Retinal pigment epithelial cell (primary cell): ENCODE results near the gene CELSR1.
A peak's percentile ranks its signal among the peaks of the same experiment; 100 is the strongest.

Source experiments
- DNase-seq: peaks from one replicate; pipeline ENCODE4 v3.0.0-alpha.2; 2010; ENCODE audit warnings: low read depth
- H3K4me3 ChIP-seq: 2 replicates; pipeline ENCODE4 v1.5.1; 2011; ENCODE audit warnings: mild to moderate bottlenecking, low read length, control low read depth, moderate library complexity
- TF ChIP-seq, protein P1 (sequence below): conservative IDR thresholded peaks from 2 replicates; pipeline ENCODE4 v1.5.1; 2011; ENCODE audit warnings: low read depth, low read length, control low read depth, inconsistent platforms

The CELSR1 gene

DNA sequence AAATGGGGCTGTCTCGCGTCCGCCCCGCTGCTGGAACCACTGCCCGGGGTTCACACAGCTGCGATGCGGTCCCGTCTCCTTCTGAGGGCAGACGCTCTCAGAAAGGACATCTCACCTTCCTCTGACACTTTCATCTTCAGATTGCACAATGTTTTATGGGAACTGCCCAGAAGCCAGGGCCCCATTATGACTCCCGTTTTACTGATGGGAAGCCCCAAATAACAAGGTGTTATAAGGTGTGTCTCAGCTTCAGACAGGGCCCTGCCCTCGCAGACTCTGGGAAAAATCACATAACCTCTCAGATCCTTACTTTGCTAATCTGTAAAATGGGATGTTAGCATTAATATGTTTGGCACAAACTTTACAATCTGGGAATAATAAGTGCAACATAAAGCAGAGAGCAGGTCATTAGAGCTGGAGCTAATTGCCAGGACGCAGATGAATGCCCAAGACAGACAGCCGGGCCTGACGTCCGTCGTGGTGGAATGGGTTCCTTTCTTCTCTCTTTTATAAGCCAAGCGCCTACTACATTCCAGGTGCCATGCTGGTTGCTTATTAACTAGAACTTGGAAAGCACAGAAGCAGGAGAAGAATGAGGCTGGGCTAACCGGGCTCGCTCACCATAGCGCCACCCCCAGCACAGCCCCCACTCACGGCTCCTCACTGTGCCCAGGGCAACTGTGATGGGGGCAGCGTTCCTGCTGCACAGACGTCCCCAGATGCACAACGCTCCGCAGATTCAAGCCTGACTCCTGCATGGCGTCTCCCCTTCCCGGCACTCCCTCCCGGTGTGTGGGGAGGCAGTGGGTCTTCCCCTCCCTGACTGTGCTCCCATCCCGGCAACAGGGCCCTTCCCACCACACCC lies 158.1 kb downstream of the CELSR1 start:
- no peak for DNase-seq
- H3K4me3 ChIP-seq = no peak overlapping the region
- TF ChIP-seq, protein P1, sequence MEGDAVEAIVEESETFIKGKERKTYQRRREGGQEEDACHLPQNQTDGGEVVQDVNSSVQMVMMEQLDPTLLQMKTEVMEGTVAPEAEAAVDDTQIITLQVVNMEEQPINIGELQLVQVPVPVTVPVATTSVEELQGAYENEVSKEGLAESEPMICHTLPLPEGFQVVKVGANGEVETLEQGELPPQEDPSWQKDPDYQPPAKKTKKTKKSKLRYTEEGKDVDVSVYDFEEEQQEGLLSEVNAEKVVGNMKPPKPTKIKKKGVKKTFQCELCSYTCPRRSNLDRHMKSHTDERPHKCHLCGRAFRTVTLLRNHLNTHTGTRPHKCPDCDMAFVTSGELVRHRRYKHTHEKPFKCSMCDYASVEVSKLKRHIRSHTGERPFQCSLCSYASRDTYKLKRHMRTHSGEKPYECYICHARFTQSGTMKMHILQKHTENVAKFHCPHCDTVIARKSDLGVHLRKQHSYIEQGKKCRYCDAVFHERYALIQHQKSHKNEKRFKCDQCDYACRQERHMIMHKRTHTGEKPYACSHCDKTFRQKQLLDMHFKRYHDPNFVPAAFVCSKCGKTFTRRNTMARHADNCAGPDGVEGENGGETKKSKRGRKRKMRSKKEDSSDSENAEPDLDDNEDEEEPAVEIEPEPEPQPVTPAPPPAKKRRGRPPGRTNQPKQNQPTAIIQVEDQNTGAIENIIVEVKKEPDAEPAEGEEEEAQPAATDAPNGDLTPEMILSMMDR = no peak

DNA sequence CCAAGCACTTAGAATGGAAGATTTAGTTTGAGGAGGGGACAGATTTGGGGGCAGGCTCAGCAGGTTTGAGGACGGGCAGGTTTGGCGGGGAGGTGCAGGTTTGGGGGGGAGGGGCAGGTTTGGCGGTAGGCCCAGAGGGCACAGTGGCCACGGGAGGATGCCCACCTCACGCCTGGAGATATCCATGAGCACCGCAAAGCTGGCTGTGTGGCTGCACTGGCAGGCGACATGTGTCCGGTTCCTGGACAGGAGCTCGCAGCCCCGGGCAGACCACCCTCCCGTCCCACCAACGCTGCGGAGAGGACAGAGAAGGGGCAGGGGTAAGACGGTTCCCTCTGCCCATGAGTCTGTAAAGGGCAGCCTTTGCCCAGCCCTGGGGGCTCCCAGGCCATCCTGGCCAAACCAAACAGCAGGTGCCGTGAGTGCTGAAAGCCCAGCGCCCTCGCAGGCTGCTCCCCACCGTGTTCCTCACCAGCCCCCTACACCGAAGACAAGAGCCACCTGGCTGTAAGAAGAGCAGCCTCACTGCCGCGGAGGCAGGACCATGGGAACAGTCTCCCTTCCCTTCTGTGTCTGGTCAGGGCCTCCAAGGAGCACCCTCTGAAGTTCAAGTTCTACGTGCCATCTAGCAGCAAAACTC lies 158.9 kb downstream of the CELSR1 start:
- H3K4me3 ChIP-seq = no peak overlapping the region
- TF ChIP-seq, protein P1 = no peak
- no peak for DNase-seq

DNA sequence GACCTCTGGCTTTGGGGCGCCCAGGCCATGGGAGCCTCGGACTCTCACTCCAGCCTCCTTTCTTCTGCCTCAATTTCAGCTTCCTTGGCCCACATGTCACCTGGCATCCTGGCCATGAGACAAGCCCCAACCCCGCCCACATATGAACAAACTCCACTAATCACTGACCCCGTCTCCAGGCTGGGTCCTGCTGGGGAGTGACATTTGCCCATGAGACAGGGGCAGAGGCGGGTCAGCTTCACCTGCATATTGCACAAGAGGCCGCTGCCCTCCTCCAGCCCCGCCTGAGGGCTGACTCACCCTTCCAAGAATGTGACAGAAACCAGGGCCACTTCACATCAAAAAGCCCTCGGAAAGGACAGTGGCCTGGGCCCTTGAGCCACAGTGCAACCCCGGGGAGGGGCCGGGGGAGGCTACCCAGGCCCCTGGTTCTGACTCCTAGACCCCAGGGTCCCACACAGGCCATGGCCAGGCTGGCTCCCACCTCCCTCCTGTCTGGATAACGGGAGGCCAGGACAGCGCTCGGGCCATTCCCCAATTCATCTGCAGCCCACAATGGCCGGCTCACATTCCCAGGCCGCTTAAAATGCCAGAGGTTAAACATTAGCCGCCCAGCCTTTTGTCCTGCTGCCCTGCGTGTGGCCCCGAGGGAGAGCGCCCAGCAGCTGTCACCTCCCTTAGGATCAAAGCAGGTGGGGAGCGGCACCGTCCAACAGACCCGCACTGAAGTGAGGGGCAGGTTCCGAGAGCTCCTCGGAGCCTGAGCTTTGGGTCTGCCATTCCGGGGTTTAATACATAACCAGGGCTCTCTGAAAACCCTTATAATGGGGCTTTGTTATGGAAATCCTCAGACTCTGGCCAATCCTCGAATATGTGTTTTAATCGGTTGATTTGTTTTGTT lies 159.6 kb downstream of the CELSR1 start:
- TF ChIP-seq, protein P1 = no peak
- DNase-seq = peak; percentile 43
- no peak overlapping the region for H3K4me3 ChIP-seq

DNA sequence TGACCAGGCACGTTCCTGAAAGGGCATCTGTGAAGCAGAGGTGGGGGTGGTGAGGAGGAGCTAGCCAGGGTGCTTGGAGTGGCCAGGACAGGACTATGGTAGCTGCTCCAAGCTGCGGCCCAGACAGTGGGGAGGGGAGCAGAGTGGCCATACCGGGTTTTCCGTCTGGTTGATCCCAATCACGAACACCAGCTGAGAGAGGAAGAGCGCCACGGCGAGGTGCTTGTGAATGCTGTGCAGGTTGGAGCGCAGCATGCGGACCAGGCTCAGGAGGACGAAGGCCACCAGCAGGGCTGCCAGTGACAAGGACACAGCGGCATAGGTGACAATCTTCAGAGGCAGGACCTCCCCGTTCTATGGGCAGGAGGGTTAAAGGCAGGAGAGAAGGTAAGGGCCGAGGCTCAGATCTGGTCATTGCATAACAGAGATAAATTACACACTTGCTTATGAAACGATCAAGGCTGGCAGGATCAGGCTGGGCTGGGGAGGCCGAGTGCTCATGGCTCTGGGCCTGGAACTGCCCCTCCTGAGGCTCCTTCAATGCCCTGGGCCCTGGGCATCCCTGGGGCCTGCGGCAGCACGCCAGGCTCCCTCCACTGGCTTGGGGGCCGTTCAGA lies 160.4 kb downstream of the CELSR1 start:
- no peak overlapping the region for H3K4me3 ChIP-seq
- TF ChIP-seq, protein P1 = no peak
- no peak for DNase-seq

DNA sequence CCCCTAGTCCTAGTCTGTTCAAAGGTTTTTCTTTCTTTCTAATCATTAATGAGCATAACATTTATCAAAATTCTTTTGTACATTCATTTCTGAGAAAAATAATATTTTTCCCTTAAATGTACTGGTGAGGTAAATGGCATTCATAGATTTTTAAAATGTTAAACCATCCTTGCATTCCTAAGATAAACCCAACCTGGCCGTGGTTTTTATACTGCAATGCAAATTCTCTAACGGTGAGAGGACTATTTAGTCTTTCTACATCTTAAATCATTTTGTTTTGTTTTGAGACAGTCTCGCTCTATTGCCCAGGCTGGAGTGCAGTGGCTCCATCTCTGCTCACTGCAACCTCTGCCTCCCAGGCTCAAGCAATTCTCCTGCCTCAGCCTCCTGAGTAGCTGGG lies 161.3 kb downstream of the CELSR1 start:
- DNase-seq = no peak
- no peak overlapping the region for H3K4me3 ChIP-seq
- TF ChIP-seq, protein P1 = no peak

DNA sequence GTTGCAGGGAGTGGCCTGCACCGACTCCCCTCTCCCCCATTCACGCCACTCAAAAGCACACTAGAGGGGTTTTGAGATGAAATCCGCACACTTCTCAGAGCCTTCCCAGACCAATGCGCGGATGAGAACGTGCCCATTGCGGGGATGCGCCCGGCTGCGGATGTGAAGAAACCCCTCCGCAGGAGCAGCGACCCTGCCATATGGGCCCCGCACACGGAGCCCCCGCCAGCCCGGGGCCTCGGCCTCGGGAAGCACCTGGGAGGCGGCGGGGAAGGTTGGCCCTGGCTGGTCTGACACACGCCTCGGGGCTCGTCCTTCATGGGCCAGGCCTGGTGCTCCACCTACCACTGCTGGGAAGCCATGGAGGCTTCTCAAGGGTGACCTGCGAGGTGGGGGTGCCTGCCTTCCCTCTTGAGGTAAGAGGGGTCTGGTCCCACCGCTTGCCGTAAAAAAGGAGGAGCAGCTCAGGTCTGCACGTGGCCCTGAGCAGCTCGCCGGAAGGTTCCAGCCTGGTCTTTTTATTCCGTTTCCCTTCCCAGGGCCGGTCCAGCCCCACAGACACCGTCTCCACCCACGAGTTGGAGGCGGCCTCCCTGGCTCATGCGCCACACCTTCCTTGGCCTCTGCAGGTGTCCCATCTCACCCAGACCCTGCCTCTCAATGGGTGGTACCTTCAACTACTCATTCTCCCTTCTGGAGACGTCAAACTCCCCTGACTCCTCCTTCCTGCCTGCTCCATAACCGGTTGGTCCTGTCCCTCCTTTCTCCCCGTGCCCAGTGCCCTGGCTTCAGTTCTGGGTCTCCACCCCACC lies 162.6 kb downstream of the CELSR1 start:
- no peak overlapping the region for H3K4me3 ChIP-seq
- no peak for DNase-seq
- TF ChIP-seq, protein P1 = no peak
